Neural cell (in vitro differentiated cells): ENCODE data around the gene RELT.

Experiments used
- EP300 ChIP-seq: fragments of 450-650 bp; conservative IDR thresholded peaks from 2 replicates; pipeline ENCODE4 v1.6.1; 2014; ENCODE audit warnings: antibody characterized with exemption, mild to moderate bottlenecking, moderate library complexity; ENCODE audit not compliant: poor library complexity, severe bottlenecking
- EZH2 ChIP-seq: fragments of 200-600, 300-800 bp; shearing (Covaris generic), sonication (generic); IDR thresholded peaks from 2 replicates; pipeline ENCODE4 v1.6.1; 2014; ENCODE audit warnings: antibody characterized with exemption, low read length, borderline replicate concordance, mild to moderate bottlenecking; ENCODE audit not compliant: insufficient read depth, poor library complexity, severe bottlenecking
- POLR2AphosphoS5 ChIP-seq: IDR thresholded peaks from 2 replicates; pipeline ENCODE4 v1.6.1; 2012
- SMC3 ChIP-seq: fragments of 450-650 bp; conservative IDR thresholded peaks from 2 replicates; pipeline ENCODE4 v1.6.1; 2014; ENCODE audit warnings: antibody characterized with exemption, mild to moderate bottlenecking, moderate library complexity; ENCODE audit not compliant: poor library complexity
- TAF1 ChIP-seq: IDR thresholded peaks from 2 replicates; pipeline ENCODE4 v1.6.1; 2012; ENCODE audit warnings: low read depth
- TF ChIP-seq, protein P1 (sequence below): fragments of 450-650 bp; IDR thresholded peaks from 2 replicates; pipeline ENCODE4 v1.5.1; 2014; ENCODE audit warnings: antibody characterized with exemption, mild to moderate bottlenecking, moderate library complexity; ENCODE audit not compliant: poor library complexity, severe bottlenecking

DNA sequence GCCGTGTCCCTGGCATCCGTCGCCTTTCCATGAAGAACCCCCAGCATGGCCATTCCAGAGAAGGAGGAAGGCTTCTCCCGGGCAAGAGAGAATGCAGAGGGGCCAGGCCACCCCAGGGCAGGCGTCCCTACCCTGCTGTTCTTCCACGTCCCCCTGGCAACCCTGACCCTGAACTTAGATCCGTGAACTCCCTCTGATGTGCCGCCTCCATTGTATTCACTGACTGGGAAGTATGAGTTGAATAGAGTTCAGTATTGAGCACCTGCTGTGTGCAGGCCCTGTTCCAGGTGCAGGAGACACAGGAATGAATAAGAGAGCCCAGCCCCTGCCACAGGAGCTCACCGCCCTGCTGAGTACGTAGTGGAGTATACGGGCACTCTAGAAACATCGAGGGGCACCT, 29.1 kb upstream of the RELT start:
- TF ChIP-seq, protein P1, sequence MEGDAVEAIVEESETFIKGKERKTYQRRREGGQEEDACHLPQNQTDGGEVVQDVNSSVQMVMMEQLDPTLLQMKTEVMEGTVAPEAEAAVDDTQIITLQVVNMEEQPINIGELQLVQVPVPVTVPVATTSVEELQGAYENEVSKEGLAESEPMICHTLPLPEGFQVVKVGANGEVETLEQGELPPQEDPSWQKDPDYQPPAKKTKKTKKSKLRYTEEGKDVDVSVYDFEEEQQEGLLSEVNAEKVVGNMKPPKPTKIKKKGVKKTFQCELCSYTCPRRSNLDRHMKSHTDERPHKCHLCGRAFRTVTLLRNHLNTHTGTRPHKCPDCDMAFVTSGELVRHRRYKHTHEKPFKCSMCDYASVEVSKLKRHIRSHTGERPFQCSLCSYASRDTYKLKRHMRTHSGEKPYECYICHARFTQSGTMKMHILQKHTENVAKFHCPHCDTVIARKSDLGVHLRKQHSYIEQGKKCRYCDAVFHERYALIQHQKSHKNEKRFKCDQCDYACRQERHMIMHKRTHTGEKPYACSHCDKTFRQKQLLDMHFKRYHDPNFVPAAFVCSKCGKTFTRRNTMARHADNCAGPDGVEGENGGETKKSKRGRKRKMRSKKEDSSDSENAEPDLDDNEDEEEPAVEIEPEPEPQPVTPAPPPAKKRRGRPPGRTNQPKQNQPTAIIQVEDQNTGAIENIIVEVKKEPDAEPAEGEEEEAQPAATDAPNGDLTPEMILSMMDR: no peak
- TF ChIP-seq SMC3 (no peak), EP300 (no peak), EZH2 (no peak), POLR2AphosphoS5 (no peak), TAF1 (no peak)
